NCI-H187 treated with DMSO at 0.1 percent for 48 hours (cell line): ENCODE results near the gene PPM1L.

Experiments used
- DNase-seq: peaks from one replicate; lab custom pipeline; 2025; lab: John Stamatoyannopoulos, UW

The PPM1L gene

DNA sequence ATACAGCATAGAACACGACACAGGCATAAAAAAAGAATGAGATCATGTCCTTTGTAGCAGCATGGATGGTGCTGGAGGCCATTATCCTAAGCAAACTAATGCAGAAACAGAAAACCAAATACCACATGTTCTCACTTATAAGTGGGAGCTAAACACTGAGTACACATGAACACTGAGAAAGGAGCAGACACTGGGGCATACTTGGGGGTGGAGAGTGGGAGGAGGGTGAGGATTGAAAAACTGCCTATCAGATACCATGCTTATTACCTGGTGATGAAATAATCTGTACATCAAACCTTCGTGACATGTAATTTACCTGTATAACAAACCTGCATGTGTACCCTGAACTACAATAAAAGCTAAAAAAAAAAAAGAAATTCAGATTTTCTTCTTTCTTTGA, 100.4 kb downstream of the PPM1L start:
- DNase-seq, result no peak

DNA sequence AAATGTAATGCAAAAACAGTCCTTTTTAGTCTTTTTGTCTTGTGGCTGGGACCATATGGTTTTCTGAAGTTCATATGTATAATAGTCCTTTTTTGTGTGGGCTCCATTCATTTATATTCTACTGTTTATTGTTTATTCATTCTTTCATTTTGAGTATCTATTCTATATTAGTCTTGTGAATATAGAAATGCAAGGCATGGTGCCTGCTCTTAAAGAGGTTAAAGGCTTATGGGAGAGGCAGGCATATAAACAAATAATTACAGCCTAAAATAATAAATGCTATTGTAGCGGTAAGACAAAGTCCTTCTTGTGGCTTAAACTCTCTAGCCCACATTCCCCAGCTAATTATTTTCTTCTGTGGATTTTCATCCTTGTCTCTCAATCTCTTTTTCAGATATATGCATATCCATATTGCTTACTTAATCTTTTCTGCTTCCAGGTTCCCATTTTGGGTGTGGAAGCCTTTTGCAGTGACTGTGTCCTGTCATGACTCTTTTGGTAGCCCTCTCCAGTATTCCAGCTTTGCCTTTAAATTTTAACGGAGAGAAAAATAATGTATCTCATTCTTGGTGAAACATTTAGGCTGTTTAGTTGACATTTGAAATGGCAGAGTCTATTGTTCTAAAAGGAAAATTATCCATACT, 101.6 kb downstream of the PPM1L start:
- DNase-seq, result no peak

DNA sequence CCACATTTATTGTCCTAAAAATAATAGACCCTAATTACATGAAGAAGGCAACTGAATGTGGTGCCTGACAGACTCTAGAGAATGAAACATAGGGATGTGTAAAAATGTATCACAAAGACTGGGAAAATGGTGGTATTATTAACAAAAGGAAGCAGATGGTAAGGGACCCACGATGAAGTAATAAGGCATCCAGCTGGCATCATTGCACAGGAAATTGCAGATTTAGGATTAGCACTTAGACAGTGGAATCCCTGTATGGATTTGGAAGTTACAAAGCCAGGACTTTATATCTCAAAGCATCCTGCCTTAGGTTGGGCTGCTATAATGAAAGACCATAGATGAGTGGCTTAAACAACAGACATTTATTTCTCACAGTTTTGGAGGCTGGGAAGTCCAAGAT, 104.3 kb downstream of the PPM1L start:
- no peak for DNase-seq

DNA sequence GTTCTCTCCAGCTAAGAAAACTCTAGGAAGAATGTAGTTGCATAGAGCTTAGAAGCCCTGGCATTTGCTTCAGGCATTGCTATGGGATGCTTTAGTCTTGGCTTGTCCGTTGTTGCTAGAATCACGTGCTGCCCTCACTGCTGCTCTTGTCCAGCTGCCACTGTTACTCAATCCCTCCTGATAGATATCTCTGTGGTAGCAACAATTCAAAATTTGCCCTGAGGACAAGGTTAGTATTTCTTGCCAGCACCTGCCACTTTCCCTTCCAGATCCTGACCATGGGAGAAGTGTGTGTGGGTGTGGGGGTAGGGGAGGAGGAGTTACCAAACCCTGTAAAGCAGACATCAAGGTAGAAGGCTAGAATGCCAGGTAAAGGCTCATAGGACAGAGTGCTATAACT, 113.8 kb downstream of the PPM1L start:
- no peak for DNase-seq

DNA sequence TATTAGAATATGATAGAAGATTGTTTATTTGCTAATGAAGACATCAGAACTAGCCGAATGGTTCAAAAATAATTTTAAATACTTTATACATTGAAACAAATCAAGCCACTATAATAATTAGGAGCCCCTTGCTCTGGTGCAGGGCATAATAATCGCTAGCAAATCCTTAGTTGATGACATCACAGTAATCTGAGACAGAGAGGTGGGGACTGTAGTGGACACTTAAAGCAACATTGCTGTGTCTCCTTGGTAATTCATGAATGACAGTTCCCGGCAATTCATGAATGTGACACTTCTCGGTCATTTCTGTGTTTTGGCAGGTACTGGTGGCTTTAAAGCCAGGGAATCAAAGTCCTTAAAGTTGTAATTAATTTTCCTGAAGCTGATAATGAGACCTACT, 114.3 kb downstream of the PPM1L start:
- DNase-seq, result peak; percentile 43

DNA sequence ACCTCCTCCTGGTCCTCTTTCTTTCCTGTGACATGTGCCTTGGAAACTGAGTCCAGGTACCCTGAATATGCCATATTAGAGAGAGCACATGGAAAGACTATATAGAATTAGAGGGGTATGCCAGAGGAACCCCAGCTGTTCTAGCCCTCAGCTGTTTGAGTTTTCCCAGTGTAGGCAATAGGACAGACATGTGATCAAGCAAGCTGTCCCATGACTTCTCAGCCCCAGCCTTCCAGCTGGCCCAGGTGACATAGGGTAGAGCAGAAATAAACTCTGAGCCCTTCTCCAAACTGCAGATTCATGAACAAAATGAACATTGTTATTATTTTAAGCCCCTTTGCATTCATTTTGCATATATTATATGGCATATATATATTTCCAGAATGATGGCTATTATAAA, 118.7 kb downstream of the PPM1L start:
- DNase-seq, result no peak

DNA sequence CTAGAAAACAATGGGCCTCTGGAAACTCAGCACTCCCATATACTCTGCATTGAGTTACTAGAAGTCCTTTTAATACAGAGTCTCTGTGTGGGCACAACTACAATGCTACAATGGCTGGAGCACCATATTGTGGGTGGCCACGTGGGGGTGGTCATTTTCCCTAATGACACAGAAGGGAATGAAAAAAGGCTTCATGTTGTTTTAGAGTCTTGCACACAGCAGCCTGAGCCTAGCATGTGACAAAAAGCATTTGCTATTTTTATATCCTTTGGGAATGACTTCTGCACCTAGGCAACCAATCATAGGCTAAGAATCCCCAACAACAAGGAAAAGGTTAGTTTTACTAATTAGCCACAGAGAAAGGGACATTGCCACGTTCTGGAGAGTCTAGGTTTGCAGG, 120.6 kb downstream of the PPM1L start:
- DNase-seq, result no peak

DNA sequence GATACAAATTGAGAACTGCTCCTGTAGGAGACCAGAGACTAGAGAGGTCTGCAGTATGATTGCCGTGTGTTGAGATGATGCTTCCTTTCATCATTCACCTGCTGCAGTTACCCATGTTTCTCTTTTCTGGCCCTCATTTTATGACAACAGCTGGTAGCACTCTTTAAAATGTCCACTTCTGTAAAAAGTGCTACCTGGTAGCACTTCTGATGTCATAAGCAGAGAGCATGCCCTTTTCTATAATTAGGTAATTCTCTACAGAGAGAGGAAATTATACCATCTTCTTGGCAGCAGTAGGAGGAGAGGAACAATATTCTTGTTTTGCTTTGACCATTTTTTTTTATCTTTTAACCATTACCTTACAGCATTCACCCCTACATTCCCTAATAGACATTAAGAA, 123.8 kb downstream of the PPM1L start:
- DNase-seq, result peak; percentile 7

DNA sequence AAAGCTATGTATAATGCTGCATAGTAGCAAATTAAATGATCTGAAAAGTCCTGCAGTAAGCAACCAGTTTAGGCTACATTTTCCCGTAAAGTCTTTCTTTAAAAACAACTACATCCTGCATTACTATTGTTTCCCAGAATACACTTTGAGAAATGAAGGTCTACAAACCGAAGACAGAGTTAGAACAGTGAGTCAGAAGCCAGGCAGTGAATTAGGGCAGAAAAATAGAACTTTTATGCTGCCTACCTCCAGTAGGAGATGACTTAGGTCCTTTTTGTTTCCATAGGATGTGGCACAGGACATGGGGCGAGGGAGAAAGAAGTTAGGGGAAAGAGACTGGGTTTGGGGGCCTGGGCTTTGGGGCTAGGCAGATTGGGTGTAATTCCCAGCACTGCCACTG, 127.3 kb downstream of the PPM1L start:
- no peak for DNase-seq

DNA sequence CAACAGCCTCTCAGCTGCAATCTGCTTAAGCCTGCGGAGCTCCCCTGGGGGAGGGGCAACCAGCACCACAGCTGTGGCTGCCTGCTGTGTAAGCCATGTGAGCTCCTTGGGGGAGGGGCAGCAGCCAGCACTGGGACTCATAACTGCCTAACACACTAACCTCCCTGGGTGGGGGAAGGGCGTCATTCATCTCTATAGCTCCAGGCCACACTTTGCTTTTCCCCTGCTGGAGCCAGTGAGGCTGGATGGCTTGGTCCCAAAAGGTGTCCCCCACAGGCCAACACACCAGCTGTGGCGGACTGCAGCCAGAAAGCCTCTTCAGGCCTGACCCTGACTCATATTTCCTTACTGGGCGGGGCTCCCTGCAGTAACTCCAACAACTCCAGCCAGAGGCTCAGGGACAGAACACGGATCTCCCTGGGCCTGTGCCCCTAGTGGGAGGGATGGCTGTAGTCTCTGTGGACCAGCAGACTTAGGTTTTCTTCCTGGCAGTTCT, 129.8 kb downstream of the PPM1L start:
- DNase-seq, result no peak

DNA sequence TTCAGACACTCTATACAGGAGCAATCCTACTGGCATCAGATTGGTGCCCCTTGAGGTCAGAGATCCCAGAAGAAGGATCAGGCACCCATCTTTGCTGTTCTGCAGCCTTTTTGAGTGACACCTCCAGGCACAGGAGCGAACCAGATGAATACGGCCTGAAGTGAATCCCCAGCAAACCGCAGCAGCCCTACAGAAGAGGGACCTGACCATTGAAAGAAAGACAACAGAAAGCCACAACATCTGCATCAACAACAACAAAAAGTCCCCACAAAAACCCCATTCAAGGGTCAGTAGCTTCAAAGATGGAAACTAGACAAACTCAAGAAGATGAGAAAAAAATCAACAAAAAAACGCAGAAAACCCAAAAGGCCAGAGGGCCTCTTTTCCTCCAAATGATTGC, 130.4 kb downstream of the PPM1L start:
- no peak for DNase-seq

DNA sequence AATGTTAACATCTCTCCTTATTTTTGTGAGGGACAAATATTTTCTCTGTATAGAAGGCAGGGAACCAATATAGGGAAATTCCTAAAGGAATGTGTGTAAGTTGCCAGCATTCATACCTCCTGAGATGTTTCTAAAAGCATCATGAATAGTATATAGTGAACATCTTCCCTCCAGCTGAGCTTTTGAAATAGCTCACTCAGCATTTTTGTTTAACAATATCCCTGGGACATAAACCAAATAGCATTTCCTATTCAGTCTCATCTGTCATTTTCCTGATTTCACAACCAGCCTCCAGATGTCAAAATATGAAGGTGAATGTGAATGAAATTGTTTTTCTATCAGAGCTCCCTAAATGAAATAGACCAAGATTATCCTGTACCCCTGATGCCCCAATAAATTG, 137.2 kb downstream of the PPM1L start:
- no peak for DNase-seq

DNA sequence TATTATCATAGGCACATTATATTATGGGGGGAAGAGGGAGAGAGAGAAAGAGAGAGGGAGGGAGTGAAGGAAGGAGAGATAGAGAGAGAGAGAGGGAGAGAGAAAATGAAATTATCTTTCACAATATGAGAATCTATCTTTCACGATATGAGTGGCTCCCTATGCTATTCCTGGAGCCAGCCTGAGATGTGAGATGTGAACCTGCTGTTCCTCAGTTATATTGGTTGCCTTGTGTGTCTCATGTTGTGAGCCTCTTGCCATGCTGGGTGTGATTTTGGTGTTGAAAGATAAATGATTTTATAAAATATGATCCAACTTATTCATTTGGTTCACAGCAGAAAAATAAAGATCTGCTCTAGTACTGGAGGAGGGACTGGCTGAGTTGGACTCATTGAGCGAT, 148.7 kb downstream of the PPM1L start:
- no peak for DNase-seq

DNA sequence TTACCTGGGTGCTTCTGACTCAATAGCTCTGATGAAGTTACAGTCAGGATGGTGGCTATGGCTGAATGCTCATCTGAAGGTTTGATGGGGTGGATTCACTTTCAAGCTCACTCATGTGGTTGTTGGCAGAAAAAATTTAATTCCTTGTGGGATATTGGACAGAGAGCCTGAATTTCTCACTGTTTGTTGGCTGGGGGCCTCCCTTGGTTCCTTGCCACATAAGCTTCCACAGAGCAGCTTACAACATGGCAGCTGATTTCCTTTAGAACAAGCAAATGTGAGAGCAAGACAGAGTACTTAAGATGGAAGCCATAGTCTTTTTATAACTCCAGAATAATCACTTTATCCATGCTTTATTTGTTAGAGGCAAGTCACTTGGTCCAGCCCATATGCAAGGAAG, 150.6 kb downstream of the PPM1L start:
- no peak for DNase-seq

DNA sequence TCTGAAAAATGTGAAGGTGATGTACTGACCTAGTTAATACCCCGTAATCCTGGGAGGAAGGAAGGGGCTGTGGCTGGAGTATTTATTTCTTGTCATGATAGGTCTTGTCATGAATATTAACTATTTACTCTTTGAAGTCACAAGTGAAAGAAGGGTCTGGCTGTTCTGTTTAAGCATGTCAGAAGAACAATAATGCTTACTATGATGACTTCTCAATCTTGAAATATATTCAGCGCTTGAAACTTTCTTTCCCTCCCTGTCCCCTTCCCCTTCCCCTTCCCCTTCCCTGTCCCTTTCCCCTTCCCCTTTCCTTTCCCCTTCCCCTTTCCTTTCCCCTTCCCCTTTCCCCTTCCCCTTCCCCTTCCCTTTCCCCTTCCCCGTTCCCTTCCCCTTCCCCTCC, 153.9 kb downstream of the PPM1L start:
- no peak for DNase-seq

DNA sequence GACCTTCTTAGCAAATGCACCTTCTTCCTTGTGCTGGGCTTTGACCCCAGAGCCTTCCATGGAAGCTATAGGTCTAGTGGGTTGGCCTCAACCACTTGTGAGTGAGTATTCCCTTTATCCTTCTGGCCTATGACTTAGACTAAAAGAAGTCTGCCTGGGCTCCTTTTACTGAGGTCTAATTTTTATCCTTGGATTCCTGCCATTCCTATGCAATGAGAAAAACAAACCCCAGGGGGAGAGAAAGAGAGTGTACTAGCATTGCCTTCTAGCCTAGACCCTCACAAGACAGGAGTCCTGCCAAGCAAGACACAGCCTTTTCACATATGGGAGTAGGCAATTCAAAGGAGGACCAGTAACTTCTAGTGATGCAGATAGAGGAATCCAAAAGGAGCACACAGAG, 155.4 kb downstream of the PPM1L start:
- DNase-seq, result no peak

DNA sequence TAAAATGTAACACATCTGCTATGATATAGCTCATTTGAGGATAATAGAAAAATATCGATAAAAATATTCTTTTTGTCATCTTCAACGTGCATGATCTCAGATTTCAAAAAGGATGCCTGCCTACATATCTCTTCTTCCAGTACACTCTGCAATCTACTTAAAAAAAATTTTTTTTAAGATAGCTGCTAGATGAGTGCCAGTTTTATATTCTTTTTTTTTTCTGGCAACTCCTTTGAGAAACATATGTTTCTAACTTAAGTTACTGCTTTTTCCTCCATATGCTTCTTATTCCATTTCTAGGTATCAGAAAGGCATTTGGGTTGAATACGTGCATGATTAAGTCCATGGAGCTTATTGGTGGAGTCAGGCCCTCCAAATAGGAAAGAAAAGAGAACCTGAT, 160.4 kb downstream of the PPM1L start:
- no peak for DNase-seq

DNA sequence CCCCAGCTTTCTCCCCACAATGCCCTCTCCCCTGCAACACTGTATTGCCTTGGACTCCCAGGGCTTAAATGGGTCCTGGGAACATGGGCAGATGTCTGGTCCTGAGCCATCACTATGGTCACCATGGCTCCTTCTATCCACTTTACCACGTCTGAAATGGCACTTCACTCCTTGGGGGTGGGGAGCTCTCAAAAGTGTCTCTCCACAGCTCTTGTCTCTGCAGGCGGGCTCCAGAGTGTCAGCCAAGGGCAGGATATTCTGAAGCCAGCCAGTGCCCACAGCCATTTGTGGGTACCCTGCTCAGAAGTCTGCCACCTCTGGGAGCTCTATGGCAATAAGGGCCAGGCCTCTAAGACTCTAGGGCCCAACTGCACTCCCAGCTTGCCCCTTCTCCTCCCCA, 163.9 kb downstream of the PPM1L start:
- peak; percentile 84 for DNase-seq

DNA sequence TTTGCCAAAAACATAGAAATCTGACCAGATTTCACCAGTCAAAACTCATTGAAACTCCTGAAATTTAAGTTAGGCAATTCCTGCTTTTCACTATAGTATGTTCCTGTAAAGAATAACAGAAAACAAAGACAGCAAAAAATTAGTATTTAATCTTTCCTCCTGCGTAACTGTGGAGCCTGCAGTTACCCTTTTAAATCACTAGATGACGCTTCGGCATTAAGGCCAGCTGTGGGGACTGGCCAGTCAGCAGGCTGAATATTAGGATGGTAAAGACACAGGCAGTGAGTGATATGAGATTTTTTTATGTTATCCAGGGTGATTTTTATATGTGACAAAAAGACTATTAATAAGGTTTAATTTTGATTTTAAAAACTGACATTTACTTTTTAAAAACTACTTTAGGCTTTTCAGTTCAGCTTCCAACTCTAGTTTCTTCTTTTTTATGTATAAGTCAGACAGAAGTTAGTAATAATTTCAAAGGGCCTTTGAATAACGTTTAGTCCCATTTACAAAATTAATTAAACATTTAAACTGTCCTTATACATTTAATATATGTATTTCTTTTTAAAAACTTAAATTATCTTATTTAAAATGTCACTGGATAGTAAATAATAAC, 165.1 kb downstream of the PPM1L start:
- DNase-seq, result no peak

DNA sequence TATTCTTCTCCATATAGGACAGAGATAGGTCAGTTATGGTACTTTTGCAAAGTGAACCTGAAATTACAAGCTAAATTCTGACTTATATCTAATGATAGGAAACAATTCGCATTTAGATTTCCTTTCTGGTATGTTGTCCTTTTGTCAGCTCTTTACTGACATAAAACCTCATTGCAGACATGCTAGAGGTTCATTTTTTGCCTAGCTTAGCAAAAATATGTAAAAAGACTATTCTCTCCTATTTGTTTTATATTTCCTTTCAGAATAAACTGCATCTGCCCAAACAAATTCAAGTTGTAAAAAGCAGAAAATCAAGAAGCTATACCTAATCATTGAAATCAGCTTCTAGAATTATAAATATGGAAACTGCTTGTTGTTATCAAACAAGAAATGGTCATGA, 168.7 kb downstream of the PPM1L start:
- no peak for DNase-seq

DNA sequence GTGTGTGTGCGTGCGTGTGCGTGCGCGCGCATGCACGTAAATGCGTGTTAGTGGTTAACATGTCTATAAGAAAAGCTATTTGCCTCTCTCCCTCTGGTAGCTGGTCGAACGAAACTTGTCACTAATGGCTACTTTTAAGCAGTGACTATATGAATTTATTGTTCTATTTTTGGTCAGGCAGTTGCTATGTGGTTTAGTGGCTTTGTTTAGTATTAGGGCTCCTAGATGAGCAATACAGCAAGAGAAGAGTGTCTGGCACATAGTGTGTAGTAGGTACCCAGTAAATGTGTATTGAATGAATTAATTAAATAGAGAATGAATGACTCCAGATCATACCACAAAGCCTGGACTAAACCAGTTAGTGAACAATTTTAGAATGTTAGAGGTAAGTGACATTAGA, 171.6 kb downstream of the PPM1L start:
- DNase-seq, result no peak

DNA sequence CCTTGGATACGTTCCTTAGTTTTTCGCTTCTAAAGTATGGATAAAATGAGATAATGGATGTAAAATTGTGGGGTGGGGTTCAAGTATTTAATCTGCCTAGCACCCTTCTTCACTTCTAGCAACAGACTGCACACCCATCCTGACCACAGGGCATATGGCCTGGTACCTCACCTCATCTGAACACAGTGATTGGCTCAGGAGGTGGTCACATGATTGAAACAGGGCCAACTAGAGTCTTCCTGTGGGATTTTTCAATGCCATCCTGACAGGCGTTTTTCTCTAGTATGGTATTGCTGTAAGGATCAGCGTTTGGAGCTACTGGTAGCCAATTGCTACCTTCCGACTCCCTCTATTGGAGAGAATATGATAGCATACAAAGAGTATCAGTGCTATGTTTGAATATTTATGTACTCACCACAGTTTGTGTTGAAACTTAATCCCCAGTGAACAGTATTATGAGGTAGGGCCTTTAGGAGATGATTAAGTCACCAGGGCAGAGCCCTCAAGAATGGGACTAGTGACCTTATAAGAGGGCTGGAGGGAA, 172.2 kb downstream of the PPM1L start:
- DNase-seq, result no peak

DNA sequence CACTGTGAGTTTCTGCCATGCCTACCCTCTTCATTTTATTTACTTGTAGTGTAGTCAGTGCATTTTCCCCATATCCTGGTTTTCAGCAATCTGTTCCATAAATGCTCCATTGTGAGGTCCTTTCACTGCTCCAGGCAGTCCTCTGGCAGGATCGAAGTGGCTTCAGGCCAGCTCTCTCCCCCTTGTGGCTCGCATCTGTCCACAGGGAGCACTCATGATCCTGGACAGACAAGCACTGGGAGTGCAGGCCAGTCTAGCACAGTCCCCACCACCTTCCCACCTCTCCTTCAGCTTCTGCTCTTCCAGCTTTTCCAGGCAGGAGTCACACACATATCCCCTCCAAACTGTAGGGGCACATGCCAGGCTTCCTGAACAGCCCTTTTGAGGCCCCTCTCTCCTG, 173.6 kb downstream of the PPM1L start:
- no peak for DNase-seq

DNA sequence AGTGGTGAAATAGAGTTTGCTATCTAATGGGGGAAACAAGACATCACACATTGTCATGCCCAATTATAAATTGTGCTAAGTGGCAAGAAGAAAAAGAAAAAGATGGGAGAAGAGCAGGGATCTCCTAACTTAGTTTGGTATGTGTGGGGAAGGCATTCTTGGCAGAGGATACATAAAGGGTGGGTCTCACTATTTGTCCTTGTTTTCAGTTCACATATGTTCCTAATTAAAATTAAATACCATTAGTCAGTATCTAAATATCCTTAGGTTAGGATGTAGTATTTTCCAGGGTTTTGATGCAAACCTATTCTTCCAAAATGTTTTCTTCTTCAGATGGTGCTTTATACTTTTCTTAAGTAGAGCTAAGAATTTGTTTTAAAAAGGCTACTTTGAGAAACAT, 175.4 kb downstream of the PPM1L start:
- no peak for DNase-seq
